Lung (tissue), 12 donors: ENCODE results near the gene RTL5. TPM values are rescaled to one million over a fixed set of nuclear protein-coding genes. Genes with fewer than 3 reads are reported as not detected.

Experiments used
- ATAC-seq: fragments of 200-7000 bp; cut with Tn5 transposase; one replicate; pipeline ENCODE4 v1.9.1; 2020; ENCODE audit warnings: moderate number of reproducible peaks; ENCODE audit not compliant: insufficient read depth, low FRiP score
- DNase-seq, 3 donors: peaks; one replicate each; pipeline ENCODE4 v3.0.0-alpha.2; 2013 to 2017
- H3K27ac ChIP-seq, 2 donors: one replicate each; pipeline ENCODE4 v1.5.1; 2013; ENCODE audit warnings: mild to moderate bottlenecking in 2 of 2, moderate library complexity in 2 of 2, control low read depth in 1 of 2, inconsistent platforms in 1 of 2, low read depth in 1 of 2, low read length in 1 of 2
- H3K27me3 ChIP-seq, 3 donors: one replicate each; pipeline ENCODE4 v1.5.1; 2013; ENCODE audit warnings: low read length in 2 of 3; ENCODE audit not compliant: control insufficient read depth in 3 of 3, insufficient read depth in 3 of 3
- H3K36me3 ChIP-seq, 4 donors: one replicate each; pipeline ENCODE4 v1.5.1; 2013; ENCODE audit warnings: low read length in 4 of 4, mild to moderate bottlenecking in 1 of 4, moderate library complexity in 1 of 4; ENCODE audit not compliant: control insufficient read depth in 4 of 4, insufficient read depth in 4 of 4
- H3K4me1 ChIP-seq, 5 donors: one replicate each; pipeline ENCODE4 v1.5.1; 2013; ENCODE audit warnings: low read length in 5 of 5, mild to moderate bottlenecking in 2 of 5, moderate library complexity in 1 of 5; ENCODE audit not compliant: control insufficient read depth in 5 of 5, insufficient read depth in 5 of 5
- H3K4me3 ChIP-seq: one replicate; pipeline ENCODE4 v1.5.1; 2013; ENCODE audit warnings: mild to moderate bottlenecking, control low read depth, moderate library complexity
- H3K9ac ChIP-seq, 2 donors: one replicate each; pipeline ENCODE4 v1.5.1; 2013; ENCODE audit warnings: low read length in 2 of 2, control low read depth in 1 of 2; ENCODE audit not compliant: insufficient read depth in 1 of 2
- H3K9me3 ChIP-seq, 4 donors: one replicate each; pipeline ENCODE4 v1.5.1; 2013; ENCODE audit warnings: low read length in 3 of 4, mild to moderate bottlenecking in 1 of 4, moderate library complexity in 1 of 4; ENCODE audit not compliant: control insufficient read depth in 4 of 4, insufficient read depth in 3 of 4
- WGBS, 2 donors: extraction: QIAGEN DNeasy Blood & Tissue Kit; methylation state at CpG; one replicate each; pipeline ENCODE4 v1.1.7; 2013; 5-methylcytosine and 5-hydroxymethylcytosine counted together
- polyA plus RNA-seq, 2 donors: library from polyadenylated mRNA; stranded (reverse); fragments of 200-250 nt; gene quantifications; one replicate each; pipeline ENCODE4 v1.2.1, GENCODE V29; 2013
- total RNA-seq, 2 donors: library from RNA; depleted of rRNA in 1 of 2; stranded (reverse); fragments of >200 nt in 1 of 2; gene quantifications; one replicate each; pipeline ENCODE4 v1.2.1, GENCODE V29; 2014 to 2021
- TF ChIP-seq, protein P1 (sequence below): IDR thresholded peaks from 2 replicates; pipeline ENCODE4 v1.5.1; 2012; ENCODE audit warnings: mild to moderate bottlenecking; ENCODE audit errors: control extremely low read depth, extremely low read depth
- donor health status: control.
- donor health status: control.
- donor health status: Bipolar disorder and iron deficiency.
- donor health status: healthy.
- donor health status: DM: yes; HTN: yes; CAD: no.

RTL5 gene
- total and polyA plus RNA-seq, 4 donors, result 2.8 to 8.3 (median 5.6) TPM

GRCh38 chrX:72114306-72114705 lies 17.4 kb downstream of the RTL5 start:
- no peak overlapping the region for H3K9ac ChIP-seq
- peaks cover 0 to 5% (median 2%) of the 10 kb centered on the region in 5 donors for H3K4me1 ChIP-seq
- H3K27me3 ChIP-seq, result peaks cover 0 to 21% (median 11%) of the 10 kb centered on the region in 3 donors
- H3K4me3 ChIP-seq, result no peak overlapping the region
- no peaks in the 10 kb centered on the region for H3K36me3 ChIP-seq
- 45 to 65% methylated on average over 6 of the region's 6 CpGs for WGBS, 2 donors
- TF ChIP-seq, protein P1, sequence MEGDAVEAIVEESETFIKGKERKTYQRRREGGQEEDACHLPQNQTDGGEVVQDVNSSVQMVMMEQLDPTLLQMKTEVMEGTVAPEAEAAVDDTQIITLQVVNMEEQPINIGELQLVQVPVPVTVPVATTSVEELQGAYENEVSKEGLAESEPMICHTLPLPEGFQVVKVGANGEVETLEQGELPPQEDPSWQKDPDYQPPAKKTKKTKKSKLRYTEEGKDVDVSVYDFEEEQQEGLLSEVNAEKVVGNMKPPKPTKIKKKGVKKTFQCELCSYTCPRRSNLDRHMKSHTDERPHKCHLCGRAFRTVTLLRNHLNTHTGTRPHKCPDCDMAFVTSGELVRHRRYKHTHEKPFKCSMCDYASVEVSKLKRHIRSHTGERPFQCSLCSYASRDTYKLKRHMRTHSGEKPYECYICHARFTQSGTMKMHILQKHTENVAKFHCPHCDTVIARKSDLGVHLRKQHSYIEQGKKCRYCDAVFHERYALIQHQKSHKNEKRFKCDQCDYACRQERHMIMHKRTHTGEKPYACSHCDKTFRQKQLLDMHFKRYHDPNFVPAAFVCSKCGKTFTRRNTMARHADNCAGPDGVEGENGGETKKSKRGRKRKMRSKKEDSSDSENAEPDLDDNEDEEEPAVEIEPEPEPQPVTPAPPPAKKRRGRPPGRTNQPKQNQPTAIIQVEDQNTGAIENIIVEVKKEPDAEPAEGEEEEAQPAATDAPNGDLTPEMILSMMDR, result no peak
- H3K9me3 ChIP-seq, result peaks cover 0 to 3% (median 0%) of the 10 kb centered on the region in 4 donors
- H3K27ac ChIP-seq, result no peak overlapping the region
- DNase-seq (no peak), ATAC-seq (no peak)

DNA sequence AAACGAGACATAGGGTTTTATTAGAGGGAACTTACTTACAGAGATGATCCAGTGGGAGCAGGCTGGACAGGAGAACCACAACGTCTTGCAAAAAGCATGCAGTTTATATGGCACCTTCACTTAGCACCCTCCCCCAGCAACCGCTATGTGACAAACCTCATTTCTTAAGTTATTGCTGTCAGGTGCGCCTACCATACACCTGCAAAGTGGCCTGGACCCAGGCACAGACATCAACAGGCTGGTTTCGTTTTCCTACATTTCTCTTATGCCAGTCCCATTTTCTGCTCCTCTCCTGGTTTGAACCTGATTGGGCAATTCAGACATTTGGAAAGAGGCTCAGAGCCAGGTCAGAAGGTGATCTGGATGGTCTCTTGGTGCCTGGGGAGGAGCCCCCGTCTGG lies 18.3 kb downstream of the RTL5 start:
- 81 to 91% methylated on average over 6 of the region's 6 CpGs for WGBS, 2 donors
- H3K4me1 ChIP-seq, result peaks cover 0 to 5% (median 2%) of the 10 kb centered on the region in 5 donors
- DNase-seq (no peak), ATAC-seq (no peak)
- H3K9ac ChIP-seq, result no peak overlapping the region
- H3K27ac ChIP-seq, result no peak overlapping the region
- H3K9me3 ChIP-seq, result peaks cover 0 to 2% (median 0%) of the 10 kb centered on the region in 4 donors
- TF ChIP-seq, protein P1, result no peak
- no peaks in the 10 kb centered on the region for H3K36me3 ChIP-seq
- peaks cover 0 to 21% (median 11%) of the 10 kb centered on the region in 3 donors for H3K27me3 ChIP-seq
- H3K4me3 ChIP-seq, result no peak overlapping the region

DNA sequence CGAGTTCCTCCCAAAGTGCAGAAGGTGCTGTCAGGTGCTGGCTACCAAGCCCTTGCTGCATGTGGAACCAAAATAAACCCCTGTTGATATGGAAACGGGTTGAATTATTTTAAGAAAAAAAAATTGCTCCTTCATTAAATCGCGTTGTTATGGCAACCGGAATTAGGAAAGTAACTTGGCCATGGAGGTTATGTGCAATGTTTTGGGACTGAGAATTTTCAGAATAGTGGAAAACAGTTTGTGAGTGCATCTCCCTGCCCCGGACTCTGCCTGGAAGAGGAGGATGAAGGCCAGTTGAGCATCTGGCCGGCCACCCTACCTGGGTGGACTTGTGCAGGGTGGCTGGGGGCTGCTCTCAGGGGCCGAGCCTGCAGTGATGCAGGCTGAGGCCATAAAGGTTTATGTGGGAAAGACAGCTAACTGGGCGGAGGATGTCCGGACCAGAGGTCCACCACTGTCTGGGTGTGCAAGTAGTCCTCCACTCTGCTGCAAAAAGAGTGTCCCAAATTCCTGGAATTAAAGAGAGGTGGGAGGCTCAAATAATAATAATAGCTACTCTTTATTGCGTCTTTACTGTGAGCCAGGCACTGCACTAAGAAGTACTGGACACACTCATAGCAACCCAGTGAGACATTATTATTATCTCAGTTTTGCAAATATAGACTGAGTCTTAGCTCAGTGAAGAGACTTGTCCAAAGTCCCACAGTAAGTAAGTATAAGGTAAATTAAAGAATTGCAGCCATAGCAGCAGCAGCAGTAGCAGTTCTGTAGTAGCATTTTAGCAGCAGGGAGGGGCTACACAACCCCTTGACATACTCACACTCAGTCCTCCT lies 20.6 kb downstream of the RTL5 start:
- peaks cover 0 to 18% (median 9%) of the 10 kb centered on the region in 3 donors for H3K27me3 ChIP-seq
- peaks cover 0 to 5% (median 2%) of the 10 kb centered on the region in 5 donors for H3K4me1 ChIP-seq
- no peak overlapping the region for H3K4me3 ChIP-seq
- ATAC-seq, result no peak
- TF ChIP-seq, protein P1, result no peak
- WGBS, 2 donors, result 81 to 84% methylated on average over 11 of the region's 11 CpGs
- no peak for DNase-seq
- H3K9me3 ChIP-seq, result peaks cover 0 to 2% (median 0%) of the 10 kb centered on the region in 4 donors
- no peak overlapping the region for H3K27ac ChIP-seq
- no peaks in the 10 kb centered on the region for H3K36me3 ChIP-seq
- H3K9ac ChIP-seq, result no peak overlapping the region
